Transverse colon (tissue), 4 donors: ENCODE data around the gene GABRP. TPM values are rescaled to one million over a fixed set of nuclear protein-coding genes. Genes with fewer than 3 reads are reported as not detected.

Experiments used
- DNase-seq: peaks from one replicate; pipeline ENCODE4 v3.0.0-alpha.2; 2019
- H3K27ac ChIP-seq, 4 donors: fragments of 200-600 bp; sonication (generic); 2 replicates each; pipeline ENCODE4 v1.5.1; 2016 to 2018; ENCODE audit warnings: inconsistent platforms in 4 of 4
- H3K27me3 ChIP-seq: fragments of 200-600 bp; sonication (generic); 2 replicates; pipeline ENCODE4 v1.5.1; 2017; ENCODE audit warnings: inconsistent platforms
- H3K36me3 ChIP-seq, 4 donors: fragments of 200-600 bp; sonication (generic); 2 replicates each; pipeline ENCODE4 v1.5.1; 2017 to 2019; ENCODE audit warnings: inconsistent platforms in 4 of 4
- H3K4me1 ChIP-seq, 4 donors: fragments of 200-600 bp; sonication (generic); 2 replicates each; pipeline ENCODE4 v1.5.1; 2017 to 2020; ENCODE audit warnings: inconsistent platforms in 4 of 4
- H3K4me3 ChIP-seq, 4 donors: fragments of 200-600 bp; sonication (generic); 1 replicate in 1 of 4; 2 replicates in 3 of 4; pipeline versions ENCODE4 v1.5.1 to v1.6.1; 2017 to 2019; ENCODE audit warnings: inconsistent platforms in 4 of 4
- H3K9me3 ChIP-seq, 2 donors: fragments of 200-600 bp; sonication (generic); 2 replicates each; pipeline ENCODE4 v1.5.1; 2017 to 2019; ENCODE audit warnings: inconsistent platforms in 2 of 2
- EP300 ChIP-seq: sonication (generic); formaldehyde crosslinking; IDR thresholded peaks from one replicate; pipeline ENCODE4 v1.6.1; 2017; ENCODE audit warnings: antibody characterized with exemption, low read depth
- POLR2A ChIP-seq: fragments of 450-650 bp; IDR thresholded peaks from one replicate; pipeline ENCODE4 v1.6.1; 2016; ENCODE audit warnings: antibody characterized with exemption, mild to moderate bottlenecking, moderate library complexity
- POLR2AphosphoS5 ChIP-seq, 3 donors: sonication (generic); formaldehyde crosslinking; IDR thresholded peaks; one replicate each; pipeline ENCODE4 v1.6.1; 2016; ENCODE audit warnings: antibody characterized with exemption in 3 of 3
- WGBS, 2 donors: methylation state at CpG; one replicate each; pipeline ENCODE4 v1.1.5; 2018; ENCODE audit warnings: low coverage in 1 of 2; 5-methylcytosine and 5-hydroxymethylcytosine counted together
- in situ Hi-C, 4 donors: fragments of 200-750 bp; cut with MboI; loops; one replicate each; pipeline versions ENCODE4 v1.15.0 to v1.15.1; 2017; ENCODE audit warnings: low sequenced_read_pairs in 3 of 4, low pct_ligation_motif_present in 1 of 4, low pct_unique_long_range_greater_than_20kb in 1 of 4
- intact Hi-C: fragments of 100-400 bp; cut with DNase I; formaldehyde crosslinking; loops from one replicate; pipeline ENCODE4 v1.15.1; 2023; ENCODE audit warnings: low total_unique reads
- total RNA-seq, 4 donors: library from RNA; depleted of rRNA; stranded (reverse); fragments of >200 nt; gene quantifications; one replicate each; pipeline ENCODE4 v1.1.0, GENCODE V29; 2016
- TF ChIP-seq, protein P1 (sequence below), 5 experiments: fragments of 200-600 bp in 3 of 5; fragments of 450-650 bp in 2 of 5; sonication (generic) in 3 of 5; IDR thresholded peaks; 1 replicate in 2 of 5; 2 replicates in 3 of 5; pipeline ENCODE4 v1.5.1; 2016 to 2017; ENCODE audit warnings: antibody characterized with exemption in 5 of 5, inconsistent platforms in 3 of 5, mild to moderate bottlenecking in 2 of 5, moderate library complexity in 1 of 5

Gene GABRP
- total RNA-seq, 4 donors from 2014 or later: 0.32 TPM; not detected in 3

DNA sequence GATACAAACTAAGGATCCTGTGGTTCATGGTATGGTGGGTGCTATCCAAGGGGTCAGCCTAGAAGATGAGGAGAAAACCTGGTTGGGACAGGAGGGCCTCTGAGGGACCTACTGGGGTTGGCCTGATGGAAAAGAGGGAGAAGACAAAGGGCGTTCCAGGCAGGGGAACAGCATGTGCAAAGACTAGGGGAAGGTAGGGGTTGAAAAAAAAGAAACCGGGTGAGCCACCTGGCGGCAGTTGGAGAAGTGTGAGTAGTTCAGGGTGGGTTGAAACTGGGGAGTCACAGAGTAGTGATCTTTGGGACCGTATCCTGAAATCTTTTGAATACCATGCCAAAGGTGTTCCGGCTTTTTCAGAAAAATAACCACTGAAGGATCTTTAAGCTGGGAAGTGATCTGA is 8.7 kb upstream of the GABRP start:
- TF ChIP-seq POLR2AphosphoS5 (IDR thresholded peaks at IDR 0.05) (no peak), POLR2A (no peak), EP300 (no peak)
- TF ChIP-seq, protein P1, sequence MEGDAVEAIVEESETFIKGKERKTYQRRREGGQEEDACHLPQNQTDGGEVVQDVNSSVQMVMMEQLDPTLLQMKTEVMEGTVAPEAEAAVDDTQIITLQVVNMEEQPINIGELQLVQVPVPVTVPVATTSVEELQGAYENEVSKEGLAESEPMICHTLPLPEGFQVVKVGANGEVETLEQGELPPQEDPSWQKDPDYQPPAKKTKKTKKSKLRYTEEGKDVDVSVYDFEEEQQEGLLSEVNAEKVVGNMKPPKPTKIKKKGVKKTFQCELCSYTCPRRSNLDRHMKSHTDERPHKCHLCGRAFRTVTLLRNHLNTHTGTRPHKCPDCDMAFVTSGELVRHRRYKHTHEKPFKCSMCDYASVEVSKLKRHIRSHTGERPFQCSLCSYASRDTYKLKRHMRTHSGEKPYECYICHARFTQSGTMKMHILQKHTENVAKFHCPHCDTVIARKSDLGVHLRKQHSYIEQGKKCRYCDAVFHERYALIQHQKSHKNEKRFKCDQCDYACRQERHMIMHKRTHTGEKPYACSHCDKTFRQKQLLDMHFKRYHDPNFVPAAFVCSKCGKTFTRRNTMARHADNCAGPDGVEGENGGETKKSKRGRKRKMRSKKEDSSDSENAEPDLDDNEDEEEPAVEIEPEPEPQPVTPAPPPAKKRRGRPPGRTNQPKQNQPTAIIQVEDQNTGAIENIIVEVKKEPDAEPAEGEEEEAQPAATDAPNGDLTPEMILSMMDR (IDR thresholded peaks at IDR 0.05): no peak
- no peaks in the 10 kb centered on the region for H3K27me3 ChIP-seq
- H3K36me3 ChIP-seq: no peaks in the 10 kb centered on the region
- H3K27ac ChIP-seq: no peak overlapping the region
- H3K4me1 ChIP-seq: peaks cover 0 to 8% (median 0%) of the 10 kb centered on the region in 4 donors
- WGBS, 2 donors: 95% methylated on average over 3 to 5 of the region's 5 CpGs
- intact Hi-C loops: no loop called here
- DNase-seq: no peak
- in situ Hi-C loops: no loop called here
- H3K4me3 ChIP-seq: no peak overlapping the region
- H3K9me3 ChIP-seq: no peaks in the 10 kb centered on the region

DNA sequence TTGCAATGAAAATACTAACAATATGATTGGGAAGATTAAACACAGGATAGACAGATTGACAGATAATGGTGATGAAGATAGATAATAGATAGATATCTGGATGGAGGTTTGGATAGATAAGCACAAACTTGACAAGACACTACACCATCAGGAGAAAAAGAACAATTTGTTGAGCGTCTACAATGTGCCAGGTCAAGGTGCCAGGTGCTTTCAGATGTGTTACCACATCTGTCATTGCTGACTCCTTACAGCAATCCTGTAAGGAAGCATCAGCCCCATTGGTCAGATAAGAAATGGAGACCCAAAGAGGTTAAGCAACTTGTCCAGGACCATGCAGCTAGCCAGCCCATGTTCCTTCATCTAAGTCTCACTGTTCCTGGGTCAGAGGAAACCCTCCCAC is 1.6 kb upstream of the GABRP start:
- no peak overlapping the region for H3K27ac ChIP-seq
- no peaks in the 10 kb centered on the region for H3K27me3 ChIP-seq
- no peaks in the 10 kb centered on the region for H3K36me3 ChIP-seq
- DNase-seq: no peak
- H3K9me3 ChIP-seq: no peaks in the 10 kb centered on the region
- 71 to 95% methylated on average over 1 of the region's 1 CpG for WGBS, 2 donors
- TF ChIP-seq, protein P1 (IDR thresholded peaks at IDR 0.05): no peak
- TF ChIP-seq POLR2A (no peak), EP300 (no peak), POLR2AphosphoS5 (IDR thresholded peaks at IDR 0.05) (no peak)
- intact Hi-C loops (no loop called here), in situ Hi-C loops (no loop called here)
- H3K4me1 ChIP-seq: peaks cover 0 to 6% (median 0%) of the 10 kb centered on the region in 4 donors
- no peak overlapping the region for H3K4me3 ChIP-seq

DNA sequence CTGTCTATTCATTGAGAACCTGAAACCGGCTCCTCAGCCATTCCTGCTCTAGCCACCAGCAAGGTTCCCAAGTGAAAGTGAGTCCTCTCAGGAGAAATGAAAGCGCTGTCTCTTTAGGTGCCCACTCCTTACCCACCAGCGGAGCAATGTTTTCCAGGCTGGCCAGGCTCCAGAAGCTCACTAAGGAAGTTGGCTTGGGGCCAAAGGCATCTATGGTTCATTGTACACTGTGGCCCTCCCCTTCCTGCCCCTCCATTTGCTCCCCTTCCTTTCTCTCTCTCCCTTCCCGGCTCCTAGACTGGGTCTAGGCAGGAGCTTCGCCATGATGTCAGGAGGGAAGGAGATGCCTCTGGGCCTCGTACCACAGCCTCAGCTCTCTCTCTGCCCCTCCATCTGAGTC is 1.1 kb upstream of the GABRP start:
- in situ Hi-C loops: no loop called here
- intact Hi-C loops: no loop called here

DNA sequence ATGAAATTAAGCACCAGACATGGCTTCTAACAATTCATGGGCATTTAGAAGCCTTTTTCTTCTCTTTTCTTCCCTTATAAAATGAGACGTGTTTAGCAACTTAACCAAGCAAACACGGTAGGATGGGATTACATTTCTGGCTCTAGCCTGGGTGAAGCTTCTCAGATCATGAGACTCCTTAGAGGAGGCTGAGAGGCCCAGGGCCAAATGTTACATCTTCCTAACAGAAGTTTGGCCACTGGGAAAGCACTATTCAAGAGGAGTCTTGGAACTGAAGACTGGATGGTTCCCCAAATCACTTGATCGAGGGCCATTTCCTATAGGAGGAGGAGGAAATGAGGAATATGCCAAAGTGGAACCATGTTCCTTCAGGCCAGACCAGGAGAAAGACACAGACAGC is 1.9 kb downstream of the GABRP start:
- H3K27me3 ChIP-seq: no peaks in the 10 kb centered on the region
- H3K4me3 ChIP-seq: no peak overlapping the region
- no peaks in the 10 kb centered on the region for H3K36me3 ChIP-seq
- TF ChIP-seq POLR2AphosphoS5 (IDR thresholded peaks at IDR 0.05) (no peak), EP300 (no peak), POLR2A (no peak)
- TF ChIP-seq, protein P1 (IDR thresholded peaks at IDR 0.05): no peak
- in situ Hi-C loops (no loop called here), intact Hi-C loops (no loop called here)
- H3K27ac ChIP-seq: no peak overlapping the region
- H3K9me3 ChIP-seq: no peaks in the 10 kb centered on the region
- peaks cover 0 to 6% (median 0%) of the 10 kb centered on the region in 4 donors for H3K4me1 ChIP-seq
- WGBS, 2 donors: 64 to 71% methylated on average over 2 to 3 of the region's 3 CpGs
- no peak for DNase-seq

More for the DNA sequence above, 1.1 kb upstream of the GABRP start:
- DNase-seq: no peak
- no peaks in the 10 kb centered on the region for H3K27me3 ChIP-seq
- no peak overlapping the region for H3K4me3 ChIP-seq
- WGBS, 2 donors: 64% methylated on average over 6 of the region's 6 CpGs; no CpG with 5 or more reads in 1 of the 2 donors
- TF ChIP-seq POLR2A (no peak), EP300 (no peak), POLR2AphosphoS5 (IDR thresholded peaks at IDR 0.05) (no peak)
- TF ChIP-seq, protein P1 (IDR thresholded peaks at IDR 0.05): no peak
- no peaks in the 10 kb centered on the region for H3K9me3 ChIP-seq
- no peaks in the 10 kb centered on the region for H3K36me3 ChIP-seq
- no peak overlapping the region for H3K27ac ChIP-seq
- H3K4me1 ChIP-seq: peaks cover 0 to 6% (median 0%) of the 10 kb centered on the region in 4 donors
